NCI-H146 treated with DMSO at 0.1 percent for 48 hours (cell line): Measurements from ENCODE around the gene MPP4.

ENCODE experiments used
- DNase-seq: peaks from one replicate; lab custom pipeline; 2025; ENCODE audit not compliant: unreplicated experiment; lab: John Stamatoyannopoulos, UW

The MPP4 gene

GRCh38 chr2:201630577-201630976 is 67.9 kb downstream of the MPP4 start:
- no peak for DNase-seq

DNA sequence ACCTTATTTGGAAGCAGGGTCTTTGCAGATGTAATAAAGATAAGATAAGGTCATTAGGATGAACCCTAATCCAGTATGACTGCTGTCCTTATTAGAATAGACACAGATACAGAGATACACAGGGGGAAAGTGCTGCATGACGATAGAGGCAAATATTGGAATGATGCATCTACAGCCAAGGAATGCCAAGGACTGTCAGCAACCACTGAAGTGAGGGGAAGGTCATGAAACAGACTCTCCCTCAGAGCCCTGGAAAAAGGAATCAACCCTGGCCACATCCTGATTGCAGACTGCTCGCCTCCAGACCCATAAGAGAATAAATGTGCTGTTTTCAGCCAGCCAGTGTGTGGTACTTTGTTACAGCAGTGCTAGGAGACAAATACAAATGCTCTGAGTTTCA is 69.9 kb downstream of the MPP4 start:
- no peak for DNase-seq

DNA sequence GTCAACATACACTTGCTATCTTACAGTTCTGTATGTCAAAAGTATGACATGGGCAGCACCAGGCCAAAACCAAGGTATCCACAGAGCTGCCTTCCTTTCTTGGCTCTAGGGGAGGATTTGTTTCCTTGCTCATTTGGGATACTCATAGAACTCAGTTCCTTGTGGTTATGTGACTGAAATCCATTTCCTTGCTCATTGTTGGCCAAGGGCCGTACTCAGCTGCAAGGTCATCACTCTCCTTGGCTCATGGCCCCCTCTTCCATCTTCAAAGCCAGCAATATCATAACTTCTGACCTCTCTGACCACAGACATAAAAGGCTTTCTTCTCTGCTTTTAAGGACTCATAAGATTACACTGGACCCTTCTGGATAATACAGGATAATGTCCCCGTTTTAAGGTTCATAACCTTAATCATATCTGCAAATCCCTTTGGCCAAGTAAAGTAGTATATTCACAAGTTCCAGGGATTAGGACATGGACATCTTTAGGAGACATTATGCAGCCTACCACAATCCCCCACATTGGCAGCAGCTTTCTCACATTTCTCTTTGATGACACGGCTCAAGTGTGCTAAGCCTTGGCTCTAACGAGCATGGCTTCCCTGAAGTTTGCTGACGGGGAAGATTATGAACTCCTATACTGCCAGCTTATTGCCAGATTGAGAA is 76.0 kb downstream of the MPP4 start:
- no peak for DNase-seq

DNA sequence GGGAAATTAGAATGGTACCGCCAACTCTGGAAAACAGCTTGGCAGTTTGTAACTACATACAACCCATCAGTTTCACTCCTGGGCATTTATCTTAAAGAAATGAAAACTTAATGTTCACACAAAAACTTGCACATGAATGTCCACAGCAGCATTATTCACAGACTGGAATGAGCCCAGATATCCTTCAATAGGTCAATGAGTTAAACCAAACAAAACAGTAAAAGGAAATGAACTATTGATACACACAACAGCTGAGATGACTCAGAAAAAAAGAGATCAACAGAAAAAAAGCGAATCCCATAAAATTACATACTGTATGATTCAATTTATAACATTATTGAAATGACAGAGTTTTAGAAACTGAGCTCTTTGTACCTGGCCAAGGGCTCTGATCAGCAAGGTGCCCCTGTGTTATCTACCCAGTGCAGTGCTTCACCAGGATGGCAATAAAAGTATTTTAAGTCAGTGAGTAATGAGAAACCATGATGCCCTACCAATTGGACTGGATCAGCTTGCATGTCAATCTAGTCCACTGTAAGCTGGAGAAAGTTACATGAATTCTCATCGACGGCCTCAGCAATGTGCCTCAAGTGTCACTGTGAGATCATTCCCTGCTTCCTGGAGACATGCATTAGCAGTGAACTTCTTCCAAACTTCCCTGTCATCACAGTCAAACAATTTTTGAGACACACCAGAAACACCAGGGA is 77.0 kb downstream of the MPP4 start:
- DNase-seq = no peak

DNA sequence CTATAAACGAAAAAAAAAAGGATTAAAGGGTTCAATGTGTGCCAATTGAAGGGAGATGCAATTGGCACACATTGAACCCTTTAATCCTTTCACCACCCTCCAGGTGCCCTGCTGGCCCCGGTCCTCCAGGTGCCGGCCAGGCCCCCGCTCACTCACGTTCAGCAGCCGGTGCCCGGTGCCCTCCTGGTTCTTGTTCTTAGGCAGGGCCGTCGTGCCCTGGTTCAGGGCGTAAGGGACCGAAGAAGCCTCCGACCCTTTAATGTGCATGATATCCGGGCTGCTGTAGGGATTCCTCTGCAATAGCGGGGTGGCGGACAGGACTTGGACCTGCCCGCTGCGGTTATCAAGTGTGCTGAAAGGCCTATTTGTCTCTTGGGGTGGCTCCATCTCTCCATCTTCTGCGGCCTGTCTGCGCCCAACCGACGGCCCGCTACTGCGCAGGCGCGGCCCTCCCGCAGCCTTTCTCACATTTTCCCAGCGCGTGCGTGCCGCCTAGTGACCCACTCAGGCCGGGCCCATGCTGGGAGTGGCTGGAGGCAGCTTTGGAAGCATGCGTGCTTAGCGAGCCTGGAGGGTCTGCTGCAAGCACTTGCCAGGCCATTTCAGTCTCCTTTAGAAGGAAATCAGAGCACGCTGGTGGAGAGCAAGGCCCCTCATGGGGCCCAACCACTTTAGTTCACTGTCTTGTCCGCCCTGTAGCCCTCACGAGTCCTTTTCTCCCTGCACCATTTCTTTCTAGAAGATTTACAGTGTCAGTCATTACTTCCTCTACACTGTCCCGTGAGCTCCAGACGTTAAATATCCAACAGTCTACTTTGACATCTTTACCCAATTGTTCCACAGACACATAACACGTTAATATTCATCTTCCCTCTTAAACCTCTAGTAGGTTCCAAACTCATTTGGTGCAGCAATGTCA is 79.4 kb downstream of the MPP4 start:
- DNase-seq = no peak

- DNase-seq = no peak
These were observed 90.4 kb downstream of the MPP4 start for GRCh38 chr2:201608021-201608420.

DNA sequence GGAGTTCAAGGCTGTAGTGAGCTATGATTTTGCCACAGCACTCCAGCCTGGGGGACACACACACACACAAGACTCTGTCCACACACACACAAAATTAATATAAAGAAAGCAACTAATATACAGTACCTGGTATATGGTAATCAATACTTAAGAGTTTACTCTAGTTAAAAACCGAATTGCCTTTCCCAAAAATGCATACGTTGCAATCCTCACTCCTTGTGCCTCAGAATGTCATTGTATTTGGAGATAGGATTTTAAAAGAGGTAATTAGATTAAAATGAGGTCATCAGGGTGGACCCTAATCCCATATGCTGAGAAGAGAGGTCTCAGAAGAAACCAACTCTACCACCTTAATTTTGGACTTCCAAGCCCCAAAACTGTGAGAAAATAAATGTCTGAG is 90.9 kb downstream of the MPP4 start:
- DNase-seq = no peak

DNA sequence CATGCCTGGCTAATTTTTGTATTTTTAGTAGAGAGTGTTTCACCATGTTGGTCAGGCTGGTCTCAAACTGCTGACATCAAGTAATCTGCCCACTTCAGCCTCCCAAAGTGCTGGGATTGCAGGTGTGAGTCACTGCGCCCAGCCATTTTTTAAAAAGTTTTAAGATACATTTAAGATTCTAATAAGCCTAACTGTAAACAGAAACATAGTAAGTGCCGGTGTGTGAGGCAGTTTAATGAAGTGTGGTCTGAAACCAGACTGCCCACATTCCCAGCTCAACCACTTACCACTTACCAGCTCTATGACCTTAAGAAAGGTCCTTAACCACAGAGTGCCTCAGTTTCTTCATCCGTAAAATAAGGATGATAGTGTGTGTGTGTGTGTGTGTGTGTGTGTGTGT is 97.5 kb downstream of the MPP4 start:
- DNase-seq = no peak

DNA sequence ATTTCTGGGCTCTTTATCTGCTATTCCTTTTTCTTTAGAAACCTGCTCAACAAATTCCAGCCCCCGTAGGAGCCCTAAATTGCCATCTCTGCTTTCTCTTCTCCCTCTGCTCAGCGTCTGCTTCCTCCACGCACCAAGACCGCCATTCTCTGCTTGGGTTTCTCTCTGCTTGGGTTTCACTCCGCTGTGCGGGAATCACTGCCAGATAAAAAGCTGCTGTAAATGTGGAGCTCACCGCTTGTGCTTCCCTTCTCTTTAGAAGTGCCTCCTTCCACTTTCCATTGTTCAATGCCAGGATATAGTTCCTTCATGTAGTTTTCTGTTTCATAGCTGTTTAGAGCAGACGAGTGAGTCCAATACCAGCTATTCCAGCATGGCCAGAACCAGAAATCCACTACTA is 101.0 kb downstream of the MPP4 start:
- no peak for DNase-seq
